Thoracic aorta endothelial cell (primary cell): ENCODE data around the gene DHX15. TPM values are rescaled to one million over a fixed set of nuclear protein-coding genes. Genes with fewer than 3 reads are reported as not detected.

Experiments used
- small RNA-seq: library from RNA; depleted of rRNA; stranded (forward); fragments of <200 nt; gene quantifications from one replicate; pipeline ENCODE3, GENCODE V24; 2012
- total RNA-seq: library from RNA; depleted of rRNA; stranded (reverse); fragments of >200 nt; gene quantifications from 2 replicates; pipeline ENCODE4 v1.2.3, GENCODE V29; 2012

DHX15 gene
- total RNA-seq: 295 and 302 TPM in 2 replicates

GRCh38 chr4:24584211-24584850, at the start of gene DHX15:
Gene DHX15, minus strand, starts transcription at chr4:24584554. Its CDS starts 161 bp downstream, at chr4:24584393.

Small RNA genes lying within 50 kb of the gene (small RNA-seq; reads per million reads assigned to genes)
- 0.21 reads per million for gene MIR573
- gene RN7SL16P: not detected

Other genes starting within 250 kb of the DHX15 start
- not detected in 2 replicates for gene SOD3, start 211.0 kb upstream of the DHX15 start, total RNA-seq